ENCODE measurements around the gene ADARB1.

The ADARB1 gene

DNA sequence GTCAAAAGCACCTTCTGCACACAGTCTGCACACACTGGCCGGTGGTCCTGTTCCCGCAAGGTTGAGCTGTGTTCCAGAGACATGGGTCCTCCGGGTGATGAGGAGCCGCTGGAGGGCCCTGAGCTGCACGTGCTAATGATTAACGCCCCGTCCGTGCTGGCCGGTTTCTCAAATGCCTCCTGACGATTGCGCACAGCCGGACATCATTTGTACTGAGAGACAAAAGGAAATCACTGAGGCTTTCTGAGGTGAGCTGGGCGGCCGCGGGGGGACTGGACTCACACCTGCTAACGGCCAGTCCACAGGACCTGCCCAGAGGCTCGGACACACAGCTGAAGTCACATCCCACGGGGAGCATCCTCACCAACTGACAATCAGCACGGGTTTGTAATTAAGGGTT, 184.1 kb downstream of the ADARB1 start:
- Histone ChIP-seq H3K27ac (ENCODE audit: low read length) (no peak overlapping the region), H2AFZ (ENCODE audit: low read depth, low read length) (no peak overlapping the region), H3K4me2 (ENCODE audit: insufficient read depth, low read length) (no peak overlapping the region), H3K9me3 (ENCODE audit: insufficient read depth, low read length, severe bottlenecking) (no peaks in the 10 kb centered on the region), H3K4me3 (ENCODE audit: low read depth in 1 of 2, low read length in 2 of 2) (no peak overlapping the region), H3K79me2 (ENCODE audit: insufficient read depth, low read length) (no peaks in the 10 kb centered on the region), H3K9ac (ENCODE audit: low read depth, low read length) (no peak overlapping the region), H3K4me1 (ENCODE audit: insufficient read depth, low read length) (no peaks in the 10 kb centered on the region), H4K20me1 (ENCODE audit: insufficient read depth, low read length) (peaks cover 3% of the 10 kb centered on the region; the same call in 1 of the 2 replicates), H3K36me3 (ENCODE audit: insufficient read depth, low read length) (peaks cover 1% of the 10 kb centered on the region; the same call in 1 of the 2 replicates), H3K27me3 (ENCODE audit: insufficient read depth, low read length, poor library complexity) (no peaks in the 10 kb centered on the region)
- ATAC-seq (ENCODE audit: insufficient read depth, low read depth): no peak
- DNase-seq: no peak
- TF ChIP-seq EZH2 (IDR thresholded peaks at IDR 0.05; ENCODE audit: borderline replicate concordance, low read depth, low read length, severe bottlenecking): no peak
- TF ChIP-seq CTCF (IDR thresholded peaks at IDR 0.05; ENCODE audit: borderline replicate concordance, extremely low read depth, low read length, poor library complexity, severe bottlenecking): no peak

DNA sequence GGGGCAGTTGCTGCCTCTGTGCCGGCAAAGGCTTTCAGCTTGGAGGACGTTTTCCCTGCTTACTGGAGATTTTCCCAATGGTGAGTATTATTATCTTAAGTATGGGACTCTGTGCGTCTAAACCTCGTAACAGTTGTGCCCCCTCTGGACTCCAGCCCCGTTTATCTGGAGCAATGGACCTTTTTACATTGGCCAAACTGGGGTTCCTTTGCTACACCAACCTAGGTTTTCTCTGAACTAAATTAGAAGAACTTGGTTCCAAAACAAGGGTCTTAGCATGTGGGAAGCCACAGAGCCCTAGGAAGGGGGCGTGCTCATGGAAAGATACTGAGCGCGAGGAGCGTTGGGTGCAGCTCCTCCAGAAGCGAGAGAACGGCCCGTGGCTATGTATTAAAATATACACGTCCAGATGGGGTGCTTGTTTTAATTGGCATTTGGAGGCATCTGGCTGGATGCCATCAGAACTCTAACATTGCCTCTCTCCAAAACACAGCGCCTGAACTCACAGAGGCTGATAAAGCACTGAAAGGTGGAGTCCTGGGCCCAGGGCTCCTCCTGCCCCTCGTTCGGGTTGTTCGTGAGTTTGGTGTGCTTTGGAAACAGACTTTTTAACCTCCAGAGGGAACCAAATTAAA, 184.9 kb downstream of the ADARB1 start:
- no peak for TF ChIP-seq EZH2 (IDR thresholded peaks at IDR 0.05; ENCODE audit: borderline replicate concordance, low read depth, low read length, severe bottlenecking)
- TF ChIP-seq CTCF (IDR thresholded peaks at IDR 0.05; ENCODE audit: borderline replicate concordance, extremely low read depth, low read length, poor library complexity, severe bottlenecking): no peak
- no peak for DNase-seq

DNA sequence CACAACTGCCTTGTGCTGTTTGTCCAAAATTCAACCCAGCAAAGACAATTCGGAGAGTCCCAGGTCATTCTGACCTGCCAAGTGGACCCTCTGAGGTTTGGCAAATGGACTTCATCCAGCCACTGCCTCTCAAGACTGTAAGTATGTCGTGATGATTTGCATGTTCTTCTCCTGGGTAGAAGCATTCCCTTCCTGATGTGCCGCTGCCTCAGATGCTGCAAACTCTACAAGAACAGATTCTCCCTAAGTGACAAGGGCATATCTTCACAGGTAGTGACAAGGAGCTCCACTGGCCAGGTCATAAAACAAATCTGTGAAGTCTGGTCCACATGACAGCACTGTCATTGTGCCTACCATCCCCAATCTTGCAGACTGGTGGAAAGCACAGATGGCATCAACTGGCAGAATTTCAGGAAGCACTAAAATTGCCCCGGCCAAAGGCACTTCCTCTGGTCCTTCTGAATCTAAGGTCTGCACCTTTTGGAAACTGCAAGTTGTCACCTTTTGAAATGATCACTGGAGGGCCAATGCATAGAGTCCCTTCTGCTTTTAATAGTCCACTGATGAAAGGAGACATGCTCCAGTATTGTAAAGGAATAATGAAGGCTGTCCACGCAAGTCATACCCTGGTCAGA, 185.9 kb downstream of the ADARB1 start:
- Histone ChIP-seq H3K9me3 (ENCODE audit: insufficient read depth, low read length, severe bottlenecking) (no peaks in the 10 kb centered on the region), H4K20me1 (ENCODE audit: insufficient read depth, low read length) (peaks cover 3% of the 10 kb centered on the region; the same call in 1 of the 2 replicates), H3K27me3 (ENCODE audit: insufficient read depth, low read length, poor library complexity) (no peaks in the 10 kb centered on the region), H2AFZ (ENCODE audit: low read depth, low read length) (no peak overlapping the region), H3K4me1 (ENCODE audit: insufficient read depth, low read length) (no peaks in the 10 kb centered on the region), H3K4me3 (ENCODE audit: low read depth in 1 of 2, low read length in 2 of 2) (no peak overlapping the region), H3K4me2 (ENCODE audit: insufficient read depth, low read length) (no peak overlapping the region), H3K79me2 (ENCODE audit: insufficient read depth, low read length) (no peaks in the 10 kb centered on the region), H3K9ac (ENCODE audit: low read depth, low read length) (no peak overlapping the region), H3K27ac (ENCODE audit: low read length) (no peak overlapping the region), H3K36me3 (ENCODE audit: insufficient read depth, low read length) (peaks cover 19% of the 10 kb centered on the region)
- no peak for DNase-seq
- ATAC-seq (ENCODE audit: insufficient read depth, low read depth): no peak
- TF ChIP-seq CTCF (IDR thresholded peaks at IDR 0.05; ENCODE audit: borderline replicate concordance, extremely low read depth, low read length, poor library complexity, severe bottlenecking) (no peak), EZH2 (IDR thresholded peaks at IDR 0.05; ENCODE audit: borderline replicate concordance, low read depth, low read length, severe bottlenecking) (no peak)

More for the DNA sequence above, 184.9 kb downstream of the ADARB1 start:
- no peak overlapping the region for H3K27ac ChIP-seq (ENCODE audit: low read length)
- no peaks in the 10 kb centered on the region for H3K27me3 ChIP-seq (ENCODE audit: insufficient read depth, low read length, poor library complexity)
- H3K4me3 ChIP-seq (ENCODE audit: low read depth in 1 of 2, low read length in 2 of 2): no peak overlapping the region
- peaks cover 3% of the 10 kb centered on the region; the same call in 1 of the 2 replicates for H4K20me1 ChIP-seq (ENCODE audit: insufficient read depth, low read length)
- H2AFZ ChIP-seq (ENCODE audit: low read depth, low read length): no peak overlapping the region
- H3K36me3 ChIP-seq (ENCODE audit: insufficient read depth, low read length): peaks cover 10% of the 10 kb centered on the region
- ATAC-seq (ENCODE audit: insufficient read depth, low read depth): no peak
- H3K9me3 ChIP-seq (ENCODE audit: insufficient read depth, low read length, severe bottlenecking): no peaks in the 10 kb centered on the region
- no peak overlapping the region for H3K4me2 ChIP-seq (ENCODE audit: insufficient read depth, low read length)
- no peaks in the 10 kb centered on the region for H3K79me2 ChIP-seq (ENCODE audit: insufficient read depth, low read length)
- no peaks in the 10 kb centered on the region for H3K4me1 ChIP-seq (ENCODE audit: insufficient read depth, low read length)
- H3K9ac ChIP-seq (ENCODE audit: low read depth, low read length): no peak overlapping the region
